HFF-Myc (cell line): ENCODE measurements around the gene CCDC9B.

Source experiments
- DNase-seq: peaks from one replicate; pipeline ENCODE4 v3.0.0-alpha.2; 2011; ENCODE audit warnings: low read depth; ENCODE audit errors: extremely low read depth
- H3K4me3 ChIP-seq: replicated peaks from 2 replicates; pipeline ENCODE4 v1.5.1; 2011; ENCODE audit warnings: low read depth, mild to moderate bottlenecking, control low read depth, low read length
- CTCF ChIP-seq: IDR thresholded peaks from 2 replicates; pipeline ENCODE4 v1.5.1; 2012; ENCODE audit warnings: mild to moderate bottlenecking, low read depth, low read length, control low read depth; ENCODE audit errors: missing control alignments

Gene CCDC9B

DNA sequence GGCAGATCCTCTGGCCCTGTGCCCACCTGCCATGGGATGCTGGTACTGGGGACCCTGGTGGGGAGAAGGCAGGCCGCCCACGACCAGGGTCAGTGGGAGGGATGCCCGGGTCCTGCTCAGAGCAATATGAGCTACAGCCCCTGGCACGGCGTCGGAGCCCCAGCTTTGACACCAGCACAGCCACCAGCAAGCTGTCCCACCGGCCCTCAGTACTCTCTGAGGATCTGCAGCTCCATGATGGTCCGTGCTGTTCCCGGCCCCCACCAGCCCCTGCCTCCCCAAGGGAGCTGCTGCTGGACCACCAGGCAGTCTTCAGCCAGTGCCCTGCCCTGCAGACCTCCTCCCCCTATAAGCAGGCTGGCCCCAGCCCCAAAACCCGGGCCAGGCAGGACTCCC, 28.7 kb upstream of the CCDC9B start:
- no peak for TF ChIP-seq CTCF
- no peak overlapping the region for H3K4me3 ChIP-seq
- DNase-seq, result no peak

DNA sequence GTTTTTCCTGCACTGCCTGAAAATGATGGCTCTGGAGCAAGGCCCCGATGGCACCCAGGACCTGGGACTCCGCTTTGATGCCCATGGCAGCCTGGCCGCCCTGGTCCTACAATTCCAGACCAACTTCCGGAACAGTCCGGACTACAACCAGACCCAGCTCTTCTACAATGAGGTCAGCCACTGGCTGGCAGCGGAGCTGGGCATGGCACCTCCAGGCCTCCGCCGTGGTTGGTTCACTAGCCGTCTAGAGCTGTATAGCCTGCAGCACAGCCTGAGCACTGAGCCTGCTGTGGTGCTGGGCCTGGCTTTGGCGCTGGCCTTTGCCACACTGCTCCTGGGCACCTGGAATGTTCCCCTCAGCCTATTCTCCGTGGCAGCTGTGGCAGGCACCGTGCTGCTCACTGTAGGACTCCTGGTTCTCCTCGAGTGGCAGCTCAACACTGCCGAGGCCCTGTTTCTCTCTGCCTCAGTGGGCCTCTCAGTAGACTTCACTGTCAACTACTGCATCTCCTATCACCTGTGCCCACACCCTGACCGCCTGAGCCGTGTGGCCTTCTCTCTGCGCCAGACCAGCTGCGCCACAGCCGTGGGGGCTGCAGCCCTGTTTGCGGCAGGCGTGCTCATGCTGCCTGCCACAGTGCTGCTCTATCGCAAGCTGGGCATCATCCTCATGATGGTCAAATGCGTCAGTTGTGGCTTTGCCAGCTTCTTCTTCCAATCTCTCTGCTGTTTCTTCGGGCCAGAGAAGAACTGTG, 28.2 kb upstream of the CCDC9B start:
- no peak overlapping the region for H3K4me3 ChIP-seq
- TF ChIP-seq CTCF, result no peak
- DNase-seq, result no peak

- TF ChIP-seq CTCF, result peak; percentile 71
- peak overlapping the region; percentile 12; the same call in 1 of the 2 replicates for H3K4me3 ChIP-seq
- DNase-seq, result peak; percentile 59
Observed at GRCh38 chr15:40367686-40368611, 27.2 kb upstream of the CCDC9B start.

DNA sequence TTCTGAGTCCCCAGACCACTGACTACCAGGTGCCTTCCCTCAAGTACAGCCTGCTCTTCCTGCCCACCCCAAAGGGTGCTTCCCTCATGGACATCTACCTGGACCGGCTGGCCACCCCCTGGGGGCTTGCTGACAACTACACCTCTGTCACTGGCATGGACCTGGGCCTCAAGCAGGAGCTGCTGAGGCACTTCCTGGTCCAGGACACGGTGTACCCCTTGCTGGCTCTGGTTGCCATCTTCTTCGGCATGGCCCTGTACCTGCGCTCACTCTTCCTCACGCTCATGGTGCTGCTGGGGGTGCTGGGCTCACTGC, 26.6 kb upstream of the CCDC9B start:
- no peak for TF ChIP-seq CTCF
- no peak for DNase-seq
- no peak overlapping the region for H3K4me3 ChIP-seq

DNA sequence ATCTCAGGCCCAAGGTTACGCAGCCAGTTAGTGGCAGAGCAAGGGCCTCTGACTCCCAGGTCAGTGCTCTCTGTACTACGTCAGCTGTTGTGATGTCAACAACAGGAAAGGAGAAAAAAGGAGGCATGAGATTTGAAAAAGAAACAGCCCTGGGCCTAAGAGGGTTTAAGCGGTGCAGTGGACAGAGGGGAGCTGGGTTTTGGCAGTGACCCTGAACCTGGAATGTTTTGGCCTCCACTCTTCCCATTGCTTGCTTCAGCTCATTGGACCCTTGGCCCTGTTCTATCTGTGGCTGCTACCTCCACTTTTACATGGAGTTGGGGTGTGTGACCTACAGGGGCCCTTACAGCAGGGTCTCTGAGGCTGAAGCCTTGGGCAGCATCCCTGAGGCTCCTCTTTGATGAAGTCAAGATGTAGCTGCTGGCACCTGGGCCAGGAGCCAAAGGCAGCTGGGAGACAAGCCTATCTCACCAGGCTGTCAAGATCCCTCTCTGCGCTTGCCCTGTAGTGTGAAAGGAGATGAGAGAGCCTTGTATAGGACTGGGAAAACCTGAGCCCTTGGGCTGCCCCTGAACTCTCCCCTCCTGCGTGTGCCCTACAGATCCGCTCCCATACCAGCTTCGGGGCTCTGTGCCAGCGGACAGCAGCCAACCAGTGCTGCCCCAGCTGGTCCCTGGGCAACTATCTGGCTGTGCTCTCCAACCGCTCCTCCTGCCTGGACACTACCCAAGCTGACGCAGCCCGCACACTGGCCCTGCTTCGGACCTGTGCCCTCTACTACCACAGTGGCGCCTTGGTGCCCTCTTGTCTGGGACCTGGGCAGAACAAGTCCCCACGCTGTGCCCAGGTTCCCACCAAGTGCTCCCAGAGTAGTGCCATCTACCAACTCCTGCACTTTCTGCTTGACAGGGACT, 26.0 kb upstream of the CCDC9B start:
- H3K4me3 ChIP-seq, result no peak overlapping the region
- no peak for TF ChIP-seq CTCF
- DNase-seq, result no peak

GRCh38 chr15:40365624-40366456, 25.1 kb upstream of the CCDC9B start:
- TF ChIP-seq CTCF, result no peak
- no peak for DNase-seq
- H3K4me3 ChIP-seq, result no peak overlapping the region
